H9 (cell line): ENCODE data around the gene HNF1B. TPM values are rescaled to one million over a fixed set of nuclear protein-coding genes. Genes with fewer than 3 reads are reported as not detected.
A peak's percentile ranks its signal among the peaks of the same experiment; 100 is the strongest.

Experiments used
- DNase-seq: peaks from one replicate; pipeline ENCODE4 v3.0.0-alpha.2; 2017
- H2AFZ ChIP-seq: one replicate; pipeline ENCODE4 v1.6.1; 2013; ENCODE audit warnings: mild to moderate bottlenecking, low read length, control low read depth, moderate library complexity
- H2AK5ac ChIP-seq: 2 replicates; pipeline ENCODE4 v1.6.1; 2013; ENCODE audit warnings: low read length, control low read depth, mixed read lengths; ENCODE audit not compliant: insufficient read length
- H2BK120ac ChIP-seq: one replicate; pipeline ENCODE4 v1.6.1; 2013; ENCODE audit warnings: low read depth, mild to moderate bottlenecking, low read length, control low read depth, inconsistent platforms; ENCODE audit not compliant: poor library complexity, severe bottlenecking
- H2BK12ac ChIP-seq: 2 replicates; pipeline ENCODE4 v1.6.1; 2013; ENCODE audit warnings: low read length, control low read depth, mixed read lengths, low read depth; ENCODE audit not compliant: insufficient read length
- H2BK15ac ChIP-seq: 2 replicates; pipeline ENCODE4 v1.6.1; 2013; ENCODE audit warnings: low read depth, low read length, control low read depth
- H2BK20ac ChIP-seq: one replicate; pipeline ENCODE4 v1.6.1; 2013; ENCODE audit warnings: low read depth, mild to moderate bottlenecking, low read length, control low read depth, inconsistent platforms; ENCODE audit not compliant: poor library complexity, severe bottlenecking
- H2BK5ac ChIP-seq: 2 replicates; pipeline ENCODE4 v1.6.1; 2013; ENCODE audit warnings: low read length, control low read depth, mixed read lengths; ENCODE audit not compliant: insufficient read length
- H3K14ac ChIP-seq: 2 replicates; pipeline ENCODE4 v1.6.1; 2013; ENCODE audit warnings: low read length, control low read depth; ENCODE audit not compliant: insufficient read depth
- H3K18ac ChIP-seq: 2 replicates; pipeline ENCODE4 v1.6.1; 2013; ENCODE audit warnings: low read depth, mild to moderate bottlenecking, mixed read lengths, low read length, control low read depth; ENCODE audit not compliant: insufficient read length
- H3K23ac ChIP-seq: 2 replicates; pipeline ENCODE4 v1.6.1; 2013; ENCODE audit warnings: low read length, control low read depth, mixed read lengths, low read depth; ENCODE audit not compliant: insufficient read length
- H3K23me2 ChIP-seq: 2 replicates; pipeline ENCODE4 v1.6.1; 2013; ENCODE audit warnings: low read depth, mild to moderate bottlenecking, mixed read lengths, low read length, control low read depth; ENCODE audit not compliant: insufficient read length, poor library complexity, severe bottlenecking
- H3K27ac ChIP-seq: 2 replicates; pipeline ENCODE4 v1.5.1; 2013; ENCODE audit warnings: low read length, control low read depth, mixed read lengths, low read depth; ENCODE audit not compliant: insufficient read length
- H3K27me3 ChIP-seq: 2 replicates; pipeline ENCODE4 v1.6.1; 2013; ENCODE audit warnings: low read length, control low read depth, inconsistent platforms; ENCODE audit not compliant: insufficient read depth
- H3K4ac ChIP-seq: 2 replicates; pipeline ENCODE4 v1.6.1; 2013; ENCODE audit warnings: low read depth, mild to moderate bottlenecking, control low read depth, inconsistent platforms, low read length, moderate library complexity
- H3K4me1 ChIP-seq: 2 replicates; pipeline ENCODE4 v1.6.1; 2013; ENCODE audit warnings: low read length, control low read depth, inconsistent platforms; ENCODE audit not compliant: insufficient read depth
- H3K4me2 ChIP-seq: 2 replicates; pipeline ENCODE4 v1.6.1; 2013; ENCODE audit warnings: low read length, control low read depth, mixed read lengths; ENCODE audit not compliant: insufficient read length, insufficient read depth
- H3K56ac ChIP-seq: 2 replicates; pipeline ENCODE4 v1.6.1; 2013; ENCODE audit warnings: low read depth, mild to moderate bottlenecking, mixed read lengths, low read length, control low read depth; ENCODE audit not compliant: insufficient read length
- H3K79me1 ChIP-seq: 2 replicates; pipeline ENCODE4 v1.6.1; 2013; ENCODE audit warnings: low read depth, mild to moderate bottlenecking, moderate library complexity, low read length, control low read depth, inconsistent platforms; ENCODE audit not compliant: insufficient read depth, poor library complexity, severe bottlenecking
- H3K79me2 ChIP-seq: 2 replicates; pipeline ENCODE4 v1.6.1; 2013; ENCODE audit warnings: low read length, control low read depth, inconsistent platforms; ENCODE audit not compliant: insufficient read depth
- H3K9ac ChIP-seq: 2 replicates; pipeline ENCODE4 v1.6.1; 2013; ENCODE audit warnings: low read length, control low read depth, mixed read lengths; ENCODE audit not compliant: insufficient read length; ENCODE audit errors: extremely low read depth
- H3K9me3 ChIP-seq: one replicate; pipeline ENCODE4 v1.6.1; 2013; ENCODE audit warnings: low read depth, low read length, inconsistent platforms; ENCODE audit not compliant: control insufficient read depth
- H3T11ph ChIP-seq: one replicate; pipeline ENCODE4 v1.6.1; 2013; ENCODE audit warnings: mild to moderate bottlenecking, low read length, control low read depth, inconsistent platforms
- H4K20me1 ChIP-seq: one replicate; pipeline ENCODE4 v1.6.1; 2013; ENCODE audit not compliant: control insufficient read depth, insufficient read length, insufficient read depth
- H4K5ac ChIP-seq: 2 replicates; pipeline ENCODE4 v1.6.1; 2013; ENCODE audit warnings: low read depth, mild to moderate bottlenecking, mixed read lengths, low read length, control low read depth; ENCODE audit not compliant: insufficient read length
- H4K8ac ChIP-seq: replicated peaks from 2 replicates; pipeline ENCODE4 v1.6.1; 2013; ENCODE audit warnings: low read length, control low read depth, mixed read lengths, low read depth; ENCODE audit not compliant: insufficient read length
- H4K91ac ChIP-seq: 2 replicates; pipeline ENCODE4 v1.6.1; 2013; ENCODE audit warnings: low read depth, mild to moderate bottlenecking, moderate library complexity, mixed read lengths, low read length, control low read depth; ENCODE audit not compliant: insufficient read length
- H3K27ac Mint-ChIP-seq, 3 experiments: 2 replicates in 2 of 3; 3 replicates in 1 of 3; pipeline ENCODE4 v1.8.0; 2020 to 2021; ENCODE audit warnings: mixed read lengths in 3 of 3, mild to moderate bottlenecking in 1 of 3, moderate library complexity in 1 of 3
- H3K27me3 Mint-ChIP-seq: 2 replicates; pipeline ENCODE4 v1.8.0; 2021; ENCODE audit warnings: low read depth, mild to moderate bottlenecking, moderate library complexity, mixed read lengths
- H3K36me3 Mint-ChIP-seq, 3 experiments: 2 replicates in 2 of 3; 3 replicates in 1 of 3; pipeline ENCODE4 v1.8.0; 2020 to 2021; ENCODE audit warnings: low read depth in 3 of 3, mixed read lengths in 3 of 3; ENCODE audit not compliant: insufficient read depth in 1 of 3
- H3K4me1 Mint-ChIP-seq, 2 experiments: 2 replicates each; pipeline ENCODE4 v1.8.0; 2020; ENCODE audit warnings: mixed read lengths in 2 of 2
- H3K4me3 Mint-ChIP-seq, 2 experiments: 2 replicates in 1 of 2; 3 replicates in 1 of 2; pipeline ENCODE4 v1.8.0; 2020 to 2021; ENCODE audit warnings: mild to moderate bottlenecking in 2 of 2, mixed read lengths in 2 of 2, moderate library complexity in 1 of 2
- H3K9me3 Mint-ChIP-seq, 2 experiments: 2 replicates in 1 of 2; 3 replicates in 1 of 2; pipeline ENCODE4 v1.8.0; 2020; ENCODE audit warnings: mild to moderate bottlenecking in 2 of 2, mixed read lengths in 2 of 2, moderate library complexity in 1 of 2
- WGBS: extraction: QIAGEN DNeasy Blood & Tissue Kit; methylation state at CpG from one replicate; pipeline ENCODE4 v1.1.7; 2013; ENCODE audit warnings: missing lambda C conversion rate, low lambda C conversion rate, mixed read lengths; ENCODE audit not compliant: insufficient read length; ENCODE audit errors: extremely low coverage; 5-methylcytosine and 5-hydroxymethylcytosine counted together
- total RNA-seq: library from RNA; stranded (reverse); gene quantifications from 2 replicates; pipeline ENCODE4 v1.2.1, GENCODE V29; 2021
- TF ChIP-seq, protein P1 (sequence below): fragments of 200-600 bp; sonication (generic); conservative IDR thresholded peaks from 3 replicates; pipeline ENCODE4 v1.8.0; 2021; ENCODE audit warnings: antibody characterized with exemption, mild to moderate bottlenecking

HNF1B gene
- total RNA-seq, 1 experiment from 2014 or later, result not detected

DNA sequence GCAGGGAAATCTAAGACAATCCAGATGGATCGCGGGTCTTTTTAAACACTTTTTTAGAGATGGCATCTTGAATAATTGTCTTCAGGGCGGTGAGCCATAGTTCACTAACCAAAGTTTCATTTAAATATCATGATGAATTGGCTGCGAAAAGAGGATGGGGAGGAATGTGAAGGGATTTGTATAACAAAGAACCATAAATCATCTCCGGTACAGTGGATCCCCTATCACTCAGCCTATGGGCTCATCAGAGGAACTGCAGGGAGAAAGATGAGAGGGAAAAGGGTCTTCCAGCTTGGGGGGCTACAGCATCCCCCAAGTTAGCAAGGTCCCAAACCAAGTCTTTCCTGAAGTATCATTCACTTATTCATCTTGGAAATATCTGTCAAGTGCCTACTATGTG lies 84.9 kb downstream of the HNF1B start:
- no peak overlapping the region for H2BK15ac ChIP-seq
- H3K79me2 ChIP-seq, result no peaks in the 10 kb centered on the region
- H3K4me2 ChIP-seq, result no peak overlapping the region
- no peak overlapping the region for H3K56ac ChIP-seq
- H3K4me1 ChIP-seq, result 0 out of 2 replicates have a peak, but pooled peaks cover 3% of the 10 kb centered on the region
- no peaks in the 10 kb centered on the region for H3K27me3 ChIP-seq
- Mint-ChIP-seq H3K27ac (no peak overlapping the region), H3K4me3 (no peak overlapping the region), H3K4me1 (peaks cover 13 to 15% of the 10 kb centered on the region in 2 experiments), H3K9me3 (no peaks in the 10 kb centered on the region), H3K27me3 (peaks cover 1% of the 10 kb centered on the region), H3K36me3 (no peaks in the 10 kb centered on the region)
- H3K9ac ChIP-seq, result no peak overlapping the region
- no peak for DNase-seq
- no CpG with 5 or more reads among the region's 5 CpGs for WGBS
- no peak overlapping the region for H3T11ph ChIP-seq
- H2BK5ac ChIP-seq, result no peak overlapping the region
- H4K8ac ChIP-seq, result no peak overlapping the region
- H4K91ac ChIP-seq, result no peak overlapping the region
- H4K5ac ChIP-seq, result no peak overlapping the region
- no peak overlapping the region for H2BK120ac ChIP-seq
- H2AK5ac ChIP-seq, result no peak overlapping the region
- H3K18ac ChIP-seq, result no peak overlapping the region
- TF ChIP-seq, protein P1, sequence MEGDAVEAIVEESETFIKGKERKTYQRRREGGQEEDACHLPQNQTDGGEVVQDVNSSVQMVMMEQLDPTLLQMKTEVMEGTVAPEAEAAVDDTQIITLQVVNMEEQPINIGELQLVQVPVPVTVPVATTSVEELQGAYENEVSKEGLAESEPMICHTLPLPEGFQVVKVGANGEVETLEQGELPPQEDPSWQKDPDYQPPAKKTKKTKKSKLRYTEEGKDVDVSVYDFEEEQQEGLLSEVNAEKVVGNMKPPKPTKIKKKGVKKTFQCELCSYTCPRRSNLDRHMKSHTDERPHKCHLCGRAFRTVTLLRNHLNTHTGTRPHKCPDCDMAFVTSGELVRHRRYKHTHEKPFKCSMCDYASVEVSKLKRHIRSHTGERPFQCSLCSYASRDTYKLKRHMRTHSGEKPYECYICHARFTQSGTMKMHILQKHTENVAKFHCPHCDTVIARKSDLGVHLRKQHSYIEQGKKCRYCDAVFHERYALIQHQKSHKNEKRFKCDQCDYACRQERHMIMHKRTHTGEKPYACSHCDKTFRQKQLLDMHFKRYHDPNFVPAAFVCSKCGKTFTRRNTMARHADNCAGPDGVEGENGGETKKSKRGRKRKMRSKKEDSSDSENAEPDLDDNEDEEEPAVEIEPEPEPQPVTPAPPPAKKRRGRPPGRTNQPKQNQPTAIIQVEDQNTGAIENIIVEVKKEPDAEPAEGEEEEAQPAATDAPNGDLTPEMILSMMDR, result 0 out of 3 replicates have a peak, but pooled peaks have one; percentile 28
- no peaks in the 10 kb centered on the region for H4K20me1 ChIP-seq
- H2BK12ac ChIP-seq, result no peak overlapping the region
- no peak overlapping the region for H3K4ac ChIP-seq
- H3K27ac ChIP-seq, result no peak overlapping the region
- H2BK20ac ChIP-seq, result no peak overlapping the region
- H3K9me3 ChIP-seq, result no peaks in the 10 kb centered on the region
- H3K14ac ChIP-seq, result no peak overlapping the region
- no peaks in the 10 kb centered on the region for H3K79me1 ChIP-seq
- H2AFZ ChIP-seq, result no peak overlapping the region
- no peaks in the 10 kb centered on the region for H3K23me2 ChIP-seq
- no peak overlapping the region for H3K23ac ChIP-seq
